ENCODE data around the gene GABRG3. TPM values are rescaled to one million over a fixed set of nuclear protein-coding genes. Genes with fewer than 3 reads are reported as not detected.
A peak's percentile ranks its signal among the peaks of the same experiment; 100 is the strongest.

Gene GABRG3
- polyA plus RNA-seq, 2 of the 4 experiments (the other 2 are of a cell fraction) = 0.08 to 0.18 TPM

DNA sequence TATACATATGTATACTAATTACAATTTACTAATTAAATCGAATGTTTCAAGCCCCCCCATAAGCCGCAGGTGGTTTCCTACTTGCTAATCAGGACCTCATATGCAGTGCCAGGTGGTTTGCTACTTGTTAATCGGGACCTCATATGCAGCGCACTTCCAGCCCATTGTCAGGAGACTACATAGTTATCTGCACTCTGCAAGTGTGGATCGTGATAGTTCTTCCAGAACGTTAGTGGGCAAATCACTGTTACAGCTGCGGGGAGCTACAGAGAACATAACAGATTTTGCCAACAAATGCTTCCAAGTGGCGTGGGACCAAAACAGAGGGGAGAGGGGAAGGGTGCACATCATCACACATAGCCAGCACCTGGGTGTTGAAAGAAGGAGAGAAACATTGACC is 558.4 kb downstream of the GABRG3 start:
- no peak overlapping the region for H3K4me2 ChIP-seq
- 0 out of 3 replicates have a peak, but pooled peaks cover 3% of the 10 kb centered on the region for H3K9me3 ChIP-seq
- ChIA-PET POLR2A (no interaction called here), CTCF (interaction anchor here (0.6 to 1.0 kb wide), 3 partner anchors 11 to 149 kb away, joined by 3 to 4 read pairs (median 4); no protein-coding TSS in a partner anchor)
- no peak overlapping the region for H3K27ac ChIP-seq
- 8% methylated on average over 8 of the region's 8 CpGs for WGBS (ENCODE audit: missing lambda C conversion rate)
- no peak for DNase-seq (ENCODE audit: low read depth in 1 of 2, low spot score in 1 of 2)
- FAIRE-seq = no peak
- TF ChIP-seq, protein P1, sequence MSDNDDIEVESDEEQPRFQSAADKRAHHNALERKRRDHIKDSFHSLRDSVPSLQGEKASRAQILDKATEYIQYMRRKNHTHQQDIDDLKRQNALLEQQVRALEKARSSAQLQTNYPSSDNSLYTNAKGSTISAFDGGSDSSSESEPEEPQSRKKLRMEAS (IDR thresholded peaks at IDR 0.05) = no peak
- TF ChIP-seq KDM1A (IDR thresholded peaks at IDR 0.05; ENCODE audit: low read depth) = no peak
- TF ChIP-seq PHF8 (IDR thresholded peaks at IDR 0.05; ENCODE audit: borderline replicate concordance, low read depth) = no peak
- TF ChIP-seq, protein P2, sequence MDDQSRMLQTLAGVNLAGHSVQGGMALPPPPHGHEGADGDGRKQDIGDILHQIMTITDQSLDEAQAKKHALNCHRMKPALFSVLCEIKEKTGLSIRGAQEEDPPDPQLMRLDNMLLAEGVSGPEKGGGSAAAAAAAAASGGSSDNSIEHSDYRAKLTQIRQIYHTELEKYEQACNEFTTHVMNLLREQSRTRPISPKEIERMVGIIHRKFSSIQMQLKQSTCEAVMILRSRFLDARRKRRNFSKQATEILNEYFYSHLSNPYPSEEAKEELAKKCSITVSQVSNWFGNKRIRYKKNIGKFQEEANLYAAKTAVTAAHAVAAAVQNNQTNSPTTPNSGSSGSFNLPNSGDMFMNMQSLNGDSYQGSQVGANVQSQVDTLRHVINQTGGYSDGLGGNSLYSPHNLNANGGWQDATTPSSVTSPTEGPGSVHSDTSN (IDR thresholded peaks at IDR 0.05) = no peak
- TF ChIP-seq CBX2 (IDR thresholded peaks at IDR 0.05; ENCODE audit: borderline replicate concordance, low read depth) = no peak
- TF ChIP-seq HDAC2 (IDR thresholded peaks at IDR 0.05) = no peak
- TF ChIP-seq, protein P3, sequence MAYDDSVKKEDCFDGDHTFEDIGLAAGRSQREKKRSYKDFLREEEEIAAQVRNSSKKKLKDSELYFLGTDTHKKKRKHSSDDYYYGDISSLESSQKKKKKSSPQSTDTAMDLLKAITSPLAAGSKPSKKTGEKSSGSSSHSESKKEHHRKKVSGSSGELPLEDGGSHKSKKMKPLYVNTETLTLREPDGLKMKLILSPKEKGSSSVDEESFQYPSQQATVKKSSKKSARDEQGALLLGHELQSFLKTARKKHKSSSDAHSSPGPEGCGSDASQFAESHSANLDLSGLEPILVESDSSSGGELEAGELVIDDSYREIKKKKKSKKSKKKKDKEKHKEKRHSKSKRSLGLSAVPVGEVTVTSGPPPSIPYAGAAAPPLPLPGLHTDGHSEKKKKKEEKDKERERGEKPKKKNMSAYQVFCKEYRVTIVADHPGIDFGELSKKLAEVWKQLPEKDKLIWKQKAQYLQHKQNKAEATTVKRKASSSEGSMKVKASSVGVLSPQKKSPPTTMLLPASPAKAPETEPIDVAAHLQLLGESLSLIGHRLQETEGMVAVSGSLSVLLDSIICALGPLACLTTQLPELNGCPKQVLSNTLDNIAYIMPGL (CRISPR knock-in tag; IDR thresholded peaks at IDR 0.05; ENCODE audit: borderline replicate concordance) = no peak
- TF ChIP-seq MYC (IDR thresholded peaks at IDR 0.05; ENCODE audit: borderline replicate concordance, low read length) = no peak
- no peak for TF ChIP-seq TFCP2L1 (CRISPR knock-in tag; IDR thresholded peaks at IDR 0.05)
- no peak for TF ChIP-seq NPAS2 (CRISPR knock-in tag; IDR thresholded peaks at IDR 0.05; ENCODE audit: borderline replicate concordance)
- TF ChIP-seq, protein P4, sequence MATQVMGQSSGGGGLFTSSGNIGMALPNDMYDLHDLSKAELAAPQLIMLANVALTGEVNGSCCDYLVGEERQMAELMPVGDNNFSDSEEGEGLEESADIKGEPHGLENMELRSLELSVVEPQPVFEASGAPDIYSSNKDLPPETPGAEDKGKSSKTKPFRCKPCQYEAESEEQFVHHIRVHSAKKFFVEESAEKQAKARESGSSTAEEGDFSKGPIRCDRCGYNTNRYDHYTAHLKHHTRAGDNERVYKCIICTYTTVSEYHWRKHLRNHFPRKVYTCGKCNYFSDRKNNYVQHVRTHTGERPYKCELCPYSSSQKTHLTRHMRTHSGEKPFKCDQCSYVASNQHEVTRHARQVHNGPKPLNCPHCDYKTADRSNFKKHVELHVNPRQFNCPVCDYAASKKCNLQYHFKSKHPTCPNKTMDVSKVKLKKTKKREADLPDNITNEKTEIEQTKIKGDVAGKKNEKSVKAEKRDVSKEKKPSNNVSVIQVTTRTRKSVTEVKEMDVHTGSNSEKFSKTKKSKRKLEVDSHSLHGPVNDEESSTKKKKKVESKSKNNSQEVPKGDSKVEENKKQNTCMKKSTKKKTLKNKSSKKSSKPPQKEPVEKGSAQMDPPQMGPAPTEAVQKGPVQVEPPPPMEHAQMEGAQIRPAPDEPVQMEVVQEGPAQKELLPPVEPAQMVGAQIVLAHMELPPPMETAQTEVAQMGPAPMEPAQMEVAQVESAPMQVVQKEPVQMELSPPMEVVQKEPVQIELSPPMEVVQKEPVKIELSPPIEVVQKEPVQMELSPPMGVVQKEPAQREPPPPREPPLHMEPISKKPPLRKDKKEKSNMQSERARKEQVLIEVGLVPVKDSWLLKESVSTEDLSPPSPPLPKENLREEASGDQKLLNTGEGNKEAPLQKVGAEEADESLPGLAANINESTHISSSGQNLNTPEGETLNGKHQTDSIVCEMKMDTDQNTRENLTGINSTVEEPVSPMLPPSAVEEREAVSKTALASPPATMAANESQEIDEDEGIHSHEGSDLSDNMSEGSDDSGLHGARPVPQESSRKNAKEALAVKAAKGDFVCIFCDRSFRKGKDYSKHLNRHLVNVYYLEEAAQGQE (IDR thresholded peaks at IDR 0.05) = no peak
- TF ChIP-seq, protein P5, sequence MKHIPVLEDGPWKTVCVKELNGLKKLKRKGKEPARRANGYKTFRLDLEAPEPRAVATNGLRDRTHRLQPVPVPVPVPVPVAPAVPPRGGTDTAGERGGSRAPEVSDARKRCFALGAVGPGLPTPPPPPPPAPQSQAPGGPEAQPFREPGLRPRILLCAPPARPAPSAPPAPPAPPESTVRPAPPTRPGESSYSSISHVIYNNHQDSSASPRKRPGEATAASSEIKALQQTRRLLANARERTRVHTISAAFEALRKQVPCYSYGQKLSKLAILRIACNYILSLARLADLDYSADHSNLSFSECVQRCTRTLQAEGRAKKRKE (CRISPR knock-in tag; IDR thresholded peaks at IDR 0.05; ENCODE audit: low read depth) = no peak
- TF ChIP-seq RNF2 (IDR thresholded peaks at IDR 0.05; ENCODE audit: borderline replicate concordance, low read depth) = no peak
- H3K4me1 ChIP-seq = no peaks in the 10 kb centered on the region
- ATAC-seq = no peak
- H3K4me3 ChIP-seq = no peak overlapping the region

DNA sequence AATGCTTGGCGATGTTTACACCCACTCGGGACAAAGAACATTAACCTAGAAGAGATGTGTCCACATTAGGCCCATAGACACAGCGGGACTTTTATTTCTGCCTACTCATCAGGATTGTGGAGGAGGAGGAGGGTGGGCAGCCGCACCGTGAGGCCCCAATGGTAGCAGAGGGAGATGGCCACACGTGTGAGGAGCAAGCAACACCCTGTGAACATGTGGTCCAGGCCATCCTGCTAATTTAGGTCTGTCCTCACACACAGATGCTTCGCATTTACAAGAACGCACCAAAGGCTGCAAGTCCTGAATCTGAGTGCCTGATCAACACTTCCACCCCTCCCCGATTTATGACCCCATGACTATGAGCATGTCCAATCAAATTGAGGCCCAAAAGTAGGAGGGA is 560.0 kb downstream of the GABRG3 start:
- H3K4me3 ChIP-seq = no peak overlapping the region
- no peak overlapping the region for H3K4me2 ChIP-seq
- no peak for ATAC-seq
- H3K27ac ChIP-seq = no peak overlapping the region
- no peak for DNase-seq (ENCODE audit: low read depth in 1 of 2, low spot score in 1 of 2)
- H3K9me3 ChIP-seq = 0 out of 3 replicates have a peak, but pooled peaks cover 3% of the 10 kb centered on the region
- ChIA-PET CTCF (no interaction called here), POLR2A (no interaction called here)
- H3K4me1 ChIP-seq = no peaks in the 10 kb centered on the region
- WGBS (ENCODE audit: missing lambda C conversion rate) = 15% methylated on average over 9 of the region's 9 CpGs
- TF ChIP-seq, protein P3 (CRISPR knock-in tag; IDR thresholded peaks at IDR 0.05; ENCODE audit: borderline replicate concordance) = no peak
- TF ChIP-seq ESRRA (IDR thresholded peaks at IDR 0.05; ENCODE audit: borderline replicate concordance, low read length) (no peak), CHD2 (IDR thresholded peaks at IDR 0.05; ENCODE audit: low read length, partially characterized antibody) (no peak), SMC3 (IDR thresholded peaks at IDR 0.05) (no peak), MAFK (IDR thresholded peaks at IDR 0.05; ENCODE audit: partially characterized antibody) (peak; percentile 23), PHF8 (IDR thresholded peaks at IDR 0.05; ENCODE audit: borderline replicate concordance, low read depth) (no peak)
- FAIRE-seq = no peak
